Stimulated activated CD4-positive, alpha-beta T cell treated with anti-CD3 and anti-CD28 coated beads, Interleukin-15, amount 100 ng/mL, for 24 hours (primary cell): Measurements from ENCODE around the gene PRR12.

Experiments
- DNase-seq: peaks from one replicate; pipeline ENCODE4 v3.0.0-alpha.2; 2020

PRR12 gene, protein sequence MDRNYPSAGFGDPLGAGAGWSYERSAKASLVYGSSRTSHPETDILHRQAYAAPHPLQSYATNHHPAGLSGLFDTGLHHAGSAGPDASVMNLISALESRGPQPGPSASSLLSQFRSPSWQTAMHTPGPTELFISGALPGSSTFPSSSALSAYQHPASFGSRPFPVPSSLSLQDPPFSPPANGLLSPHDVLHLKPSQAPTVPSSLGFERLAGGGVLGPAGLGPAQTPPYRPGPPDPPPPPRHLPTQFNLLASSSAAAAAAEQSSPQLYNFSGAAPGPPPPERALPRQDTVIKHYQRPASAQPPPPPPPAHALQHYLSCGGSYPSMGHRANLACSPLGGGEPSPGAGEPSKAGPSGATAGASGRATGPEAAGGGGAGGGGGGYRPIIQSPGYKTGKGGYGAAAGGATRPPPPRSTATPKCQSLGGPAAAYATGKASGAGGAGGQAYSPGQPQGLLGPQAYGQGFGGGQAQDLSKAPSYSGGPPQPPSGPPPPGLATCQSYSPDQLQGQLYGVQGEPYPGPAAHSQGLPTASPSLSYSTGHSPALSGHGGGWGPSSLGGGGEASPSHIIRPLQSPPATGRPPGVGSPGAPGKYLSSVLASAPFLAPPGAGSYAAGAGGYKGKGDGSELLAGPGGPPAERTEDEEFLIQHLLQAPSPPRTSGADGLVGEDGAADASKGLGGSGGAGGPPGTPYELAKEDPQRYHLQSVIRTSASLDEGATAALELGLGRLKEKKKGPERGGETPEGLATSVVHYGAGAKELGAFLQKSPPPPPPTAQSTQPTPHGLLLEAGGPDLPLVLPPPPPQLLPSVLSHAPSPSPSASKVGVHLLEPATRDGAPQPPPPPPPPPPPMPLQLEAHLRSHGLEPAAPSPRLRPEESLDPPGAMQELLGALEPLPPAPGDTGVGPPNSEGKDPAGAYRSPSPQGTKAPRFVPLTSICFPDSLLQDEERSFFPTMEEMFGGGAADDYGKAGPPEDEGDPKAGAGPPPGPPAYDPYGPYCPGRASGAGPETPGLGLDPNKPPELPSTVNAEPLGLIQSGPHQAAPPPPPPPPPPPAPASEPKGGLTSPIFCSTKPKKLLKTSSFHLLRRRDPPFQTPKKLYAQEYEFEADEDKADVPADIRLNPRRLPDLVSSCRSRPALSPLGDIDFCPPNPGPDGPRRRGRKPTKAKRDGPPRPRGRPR (N-terminal part only)

DNA sequence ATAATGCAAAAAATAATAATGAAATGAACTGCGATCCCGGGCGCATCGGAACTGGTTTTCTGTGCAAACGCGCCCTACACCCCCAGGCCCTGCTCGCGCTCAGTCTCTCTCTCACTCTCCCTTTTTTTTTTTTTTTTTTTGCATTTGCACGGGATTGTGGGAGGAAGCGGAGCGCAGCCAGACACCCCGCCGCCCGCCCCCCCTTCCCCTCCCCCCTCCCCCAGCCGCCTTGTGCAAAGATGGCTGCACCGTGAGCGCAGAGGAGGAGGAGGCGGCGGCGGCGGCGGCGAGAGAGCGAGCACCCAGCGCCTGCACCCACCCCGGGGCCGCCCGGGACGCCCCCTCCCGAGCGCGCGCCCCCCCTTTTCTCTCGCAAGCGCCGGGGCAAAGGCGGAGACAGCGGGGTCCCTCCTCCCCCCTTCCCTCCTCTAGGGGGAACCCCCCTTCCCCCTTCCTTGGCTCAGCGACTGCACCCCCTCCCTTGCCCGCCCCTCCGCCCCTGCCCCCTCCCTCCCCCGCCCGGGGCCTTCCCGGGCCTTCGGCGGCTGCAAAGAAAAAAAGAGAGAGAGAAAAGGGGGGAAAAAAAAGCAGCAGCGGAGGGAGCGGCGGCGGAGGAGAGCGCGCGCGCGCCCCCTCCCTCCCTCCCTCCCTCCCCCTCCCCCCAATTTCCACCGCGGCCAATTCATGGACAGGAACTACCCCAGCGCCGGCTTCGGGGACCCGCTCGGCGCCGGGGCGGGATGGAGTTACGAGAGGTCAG, at the start of gene PRR12:
Gene PRR12 (plus strand): TSS at position 212 of the 760 bp plus-strand sequence. CDS start 473 bp downstream, at position 685.
- peak; percentile 80 for DNase-seq

DNA sequence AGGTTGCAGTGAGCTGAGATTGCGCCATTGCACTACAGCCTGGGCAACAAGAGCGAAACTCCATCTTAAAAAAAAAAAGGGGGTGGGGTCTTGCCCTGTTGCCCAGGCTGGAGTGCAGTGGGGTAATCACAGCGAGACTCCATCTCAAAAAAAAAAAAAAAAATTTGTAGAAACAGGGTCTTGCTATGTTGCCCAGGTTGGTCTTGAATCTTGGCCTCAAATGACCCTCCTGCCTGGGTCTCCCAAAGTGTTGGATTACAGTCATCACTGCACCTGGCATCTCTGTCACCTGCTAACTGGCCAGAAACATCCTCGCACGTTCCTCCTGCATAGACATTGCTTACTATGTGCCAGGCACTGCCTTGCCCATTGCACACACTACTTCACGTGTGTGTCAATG, 49.1 kb upstream of the PRR12 start:
- no peak for DNase-seq

DNA sequence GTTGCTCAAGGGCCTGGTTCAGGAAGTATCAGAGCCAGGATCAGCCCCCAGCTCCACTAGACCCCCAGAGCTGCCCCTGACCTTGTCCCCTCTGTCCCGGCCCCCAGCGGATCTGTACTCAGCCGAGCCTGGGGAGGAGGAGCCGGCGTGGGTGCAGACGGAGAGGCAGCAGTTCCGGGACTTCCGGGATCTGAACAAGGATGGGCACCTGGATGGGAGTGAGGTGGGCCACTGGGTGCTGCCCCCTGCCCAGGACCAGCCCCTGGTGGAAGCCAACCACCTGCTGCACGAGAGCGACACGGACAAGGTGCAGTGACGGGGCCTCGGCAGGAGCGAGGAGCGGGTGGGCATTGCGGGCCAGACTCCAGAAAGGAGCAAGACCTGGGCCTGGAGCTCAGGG, 48.5 kb upstream of the PRR12 start:
- DNase-seq: no peak

DNA sequence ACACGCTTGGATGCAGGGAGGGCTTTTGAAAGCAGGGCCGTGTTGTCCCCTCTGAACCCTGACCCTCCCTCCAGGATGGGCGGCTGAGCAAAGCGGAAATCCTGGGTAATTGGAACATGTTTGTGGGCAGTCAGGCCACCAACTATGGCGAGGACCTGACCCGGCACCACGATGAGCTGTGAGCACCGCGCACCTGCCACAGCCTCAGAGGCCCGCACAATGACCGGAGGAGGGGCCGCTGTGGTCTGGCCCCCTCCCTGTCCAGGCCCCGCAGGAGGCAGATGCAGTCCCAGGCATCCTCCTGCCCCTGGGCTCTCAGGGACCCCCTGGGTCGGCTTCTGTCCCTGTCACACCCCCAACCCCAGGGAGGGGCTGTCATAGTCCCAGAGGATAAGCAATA, 48.0 kb upstream of the PRR12 start:
- DNase-seq: no peak

DNA sequence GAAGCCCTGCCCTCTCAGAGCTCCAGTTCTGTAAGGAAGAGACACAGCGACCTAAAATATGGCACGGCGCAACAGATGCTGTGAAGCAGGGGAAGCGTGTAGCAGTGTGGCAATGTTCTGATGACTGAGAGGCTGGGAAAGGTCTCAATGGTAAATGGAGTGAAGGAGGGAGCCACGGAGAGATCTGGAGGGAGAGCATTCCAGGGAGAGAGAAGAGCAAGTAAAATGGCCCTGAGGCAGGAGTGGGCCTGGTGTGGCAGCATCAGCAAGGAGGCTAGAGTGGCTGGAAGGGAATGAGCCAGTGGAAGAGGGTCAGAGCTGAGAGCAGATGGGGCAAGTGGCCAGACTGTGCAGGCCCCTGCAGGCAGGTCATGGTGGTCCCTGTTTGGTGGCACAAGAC, 46.8 kb upstream of the PRR12 start:
- DNase-seq: no peak

DNA sequence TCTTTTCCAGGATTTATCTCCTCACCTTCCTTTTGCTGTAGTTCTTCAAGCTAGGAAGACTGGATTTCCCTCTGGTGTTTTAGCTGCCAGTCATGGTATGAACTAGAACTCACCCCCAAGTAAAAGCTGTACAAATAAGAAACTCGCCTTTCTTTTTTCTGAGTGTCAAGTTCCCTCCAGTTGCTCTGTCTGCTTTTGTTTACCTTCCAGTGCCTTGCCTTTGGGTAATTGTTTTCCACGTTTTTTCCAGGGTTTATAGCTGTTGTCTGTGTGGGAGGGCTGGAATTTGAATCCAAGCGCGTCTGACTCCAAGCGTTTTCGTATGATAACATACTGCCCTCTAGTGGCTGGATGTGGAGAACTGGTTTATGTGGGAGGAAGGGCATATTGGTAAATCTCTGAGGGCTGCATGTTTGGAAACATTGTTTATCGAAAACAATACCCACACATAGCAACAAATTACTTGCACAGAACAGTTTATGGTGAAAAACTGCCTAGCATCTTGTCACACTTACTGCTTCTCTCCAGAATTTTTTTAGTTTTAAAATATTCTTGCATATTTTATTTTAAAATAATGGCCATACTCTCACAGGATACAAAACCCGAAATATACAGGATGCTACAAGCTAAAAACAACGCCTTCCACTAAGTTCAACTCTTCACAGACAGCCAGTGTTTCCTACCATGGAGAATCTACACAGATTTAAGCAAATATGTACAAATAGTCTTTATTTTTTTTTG, 44.0 kb upstream of the PRR12 start:
- DNase-seq: peak; percentile 74

DNA sequence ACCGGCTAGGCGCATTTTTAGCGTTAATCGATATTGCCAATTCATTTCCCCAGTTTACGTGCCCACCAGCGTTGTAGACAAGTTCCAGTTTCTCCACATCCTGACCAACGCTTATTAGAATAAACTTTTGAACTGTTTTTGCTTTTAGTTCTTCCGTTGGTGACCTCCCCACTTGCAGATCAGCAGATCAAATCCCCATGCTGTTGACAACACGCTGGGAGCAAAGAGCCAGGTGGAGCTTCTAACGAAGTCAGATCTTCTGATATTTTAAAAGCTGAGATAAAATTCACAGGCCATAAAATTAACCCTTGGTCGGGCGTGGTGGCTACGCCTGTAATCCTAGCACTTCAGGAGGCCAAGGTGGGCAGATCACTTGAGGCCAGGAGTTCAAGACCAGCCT, 41.9 kb upstream of the PRR12 start:
- DNase-seq: no peak

DNA sequence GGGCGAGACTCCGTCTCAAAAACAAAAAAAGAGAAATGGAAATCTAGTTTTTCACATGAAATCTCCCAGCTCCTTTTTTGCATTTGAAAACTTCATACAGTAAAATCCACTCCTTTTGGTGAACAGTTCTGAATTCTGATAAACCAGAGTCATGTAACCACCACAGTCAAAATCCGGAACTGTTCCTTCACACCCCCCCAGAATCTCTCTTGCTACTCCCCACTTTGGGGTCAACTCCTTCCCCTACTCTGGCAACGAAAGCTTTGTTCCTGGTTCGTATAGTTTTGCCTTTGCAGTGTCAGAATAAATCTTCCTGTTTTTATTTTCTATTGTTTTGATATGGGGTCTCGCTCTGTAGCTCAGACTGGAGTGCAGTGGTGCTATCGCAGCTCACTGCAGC, 39.5 kb upstream of the PRR12 start:
- DNase-seq: no peak

DNA sequence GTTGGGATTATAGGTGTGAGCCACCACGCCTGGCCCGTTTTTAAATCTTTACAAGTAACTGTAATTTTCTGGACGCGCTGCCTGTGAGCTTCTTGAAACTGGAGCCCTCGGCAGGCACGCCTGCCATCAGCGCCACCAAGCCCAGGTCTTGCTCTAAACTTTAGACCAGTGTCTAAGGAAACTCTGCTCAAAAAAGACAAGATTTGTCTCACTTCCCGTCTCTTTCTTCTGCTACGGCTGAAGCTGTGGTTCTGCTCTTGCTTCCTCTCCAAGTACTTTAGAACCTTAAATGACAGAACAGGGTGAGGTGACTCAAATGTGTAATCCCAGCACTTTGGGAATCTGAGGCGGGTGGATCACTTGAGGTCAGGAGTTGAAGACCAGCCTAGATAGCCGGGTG, 38.2 kb upstream of the PRR12 start:
- DNase-seq: peak; percentile 33

DNA sequence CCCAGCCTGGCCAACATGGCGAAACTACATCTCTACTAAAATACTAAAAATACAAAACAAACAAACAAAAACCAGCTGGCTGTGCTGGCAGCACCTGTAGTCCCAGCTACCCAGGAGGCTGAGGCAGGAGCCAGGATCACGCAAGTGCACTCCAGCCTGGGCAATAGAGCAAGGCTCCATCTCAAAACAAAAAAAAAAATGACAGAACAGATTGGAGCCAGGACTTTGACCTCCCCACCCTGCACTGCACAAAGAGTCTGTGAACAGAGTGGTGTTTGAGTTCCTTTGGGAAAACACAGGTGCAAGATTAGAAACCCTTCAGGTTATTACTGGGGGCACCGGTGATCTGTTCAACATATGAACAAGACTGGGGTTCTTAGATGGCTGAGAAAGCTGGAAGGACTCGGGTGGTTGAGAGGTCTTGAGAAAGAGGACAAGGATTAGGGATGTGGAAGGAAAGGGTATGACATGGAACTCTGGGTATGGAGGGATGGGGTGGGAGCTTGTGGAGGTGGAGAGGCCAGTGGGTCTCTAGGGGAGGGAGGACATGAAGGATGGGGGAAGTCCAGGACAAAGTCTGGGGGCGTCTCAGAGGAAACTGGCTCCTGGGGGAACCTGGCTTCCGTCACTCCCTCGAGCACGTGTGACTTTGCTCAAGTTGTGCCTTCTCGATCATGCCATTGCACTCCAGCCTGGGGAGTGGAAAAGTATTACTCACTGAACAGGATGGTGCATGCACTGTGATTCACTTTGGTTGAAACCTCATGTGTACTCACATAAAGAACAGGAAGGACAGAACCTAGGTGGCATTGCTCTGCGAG, 37.3 kb upstream of the PRR12 start:
- DNase-seq: peak; percentile 77

DNA sequence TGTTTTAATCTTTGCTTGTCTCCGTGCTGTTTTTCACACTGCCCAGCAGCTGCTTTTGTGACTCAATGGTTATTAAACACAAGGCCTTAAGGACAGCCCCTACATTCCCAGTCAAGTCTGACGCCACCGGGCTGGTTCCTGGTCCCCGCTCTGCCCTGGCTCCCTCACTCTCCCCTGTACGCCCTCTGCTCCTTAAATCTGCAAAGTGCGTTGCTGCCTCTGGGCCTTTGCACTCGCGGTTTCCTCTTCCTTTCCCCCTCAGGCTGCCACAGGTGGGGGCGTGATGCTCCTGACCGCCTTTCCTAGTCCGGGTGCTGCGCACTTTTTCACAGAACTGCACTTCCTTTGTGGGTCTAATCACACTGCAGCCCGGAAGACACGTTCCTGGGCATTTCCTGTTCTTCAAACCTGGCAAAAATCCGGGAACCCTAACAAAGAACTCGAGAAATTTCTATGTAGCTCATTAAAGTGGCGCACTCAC, 36.2 kb upstream of the PRR12 start:
- DNase-seq: peak; percentile 71

DNA sequence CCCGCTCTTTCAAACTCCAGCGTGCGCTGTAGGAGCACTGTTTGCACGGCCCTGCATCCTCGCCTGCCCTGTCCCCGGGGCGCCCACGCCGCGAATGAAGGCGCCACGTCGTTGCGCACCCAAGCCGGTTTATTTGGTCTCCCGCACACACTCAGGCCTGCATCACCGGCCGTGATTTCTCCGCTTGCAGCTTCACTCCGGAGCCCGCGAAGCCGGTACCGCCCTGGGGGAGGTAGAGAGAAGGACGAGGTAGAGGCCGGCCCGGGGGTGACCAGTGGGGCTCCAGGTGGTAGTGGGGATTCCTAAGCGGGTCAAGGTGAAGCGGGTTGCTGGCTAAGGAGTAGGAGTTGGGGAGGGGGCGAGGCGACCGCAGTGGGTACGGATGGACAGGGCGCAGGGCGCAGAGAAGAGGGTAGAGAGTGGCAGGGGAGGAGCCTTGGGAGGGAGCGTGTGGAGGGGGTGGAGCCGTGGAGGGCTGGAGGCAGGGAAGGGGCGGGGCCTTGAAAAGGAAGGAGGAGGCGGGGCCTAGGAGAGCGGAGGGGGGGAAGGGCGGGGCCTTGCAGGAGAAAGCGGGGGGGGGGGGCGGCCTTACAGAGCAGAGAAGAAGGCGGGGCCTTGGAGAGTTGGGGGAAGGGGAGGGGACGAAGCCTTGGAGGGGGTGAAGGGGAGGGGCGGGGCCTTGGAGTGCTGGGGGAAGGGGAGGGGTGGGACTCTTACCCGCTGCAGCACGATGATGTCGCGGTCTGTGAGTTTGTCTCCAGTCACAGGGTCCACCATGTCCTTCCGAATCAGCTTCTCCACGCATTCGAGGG, 35.2 kb upstream of the PRR12 start:
- peak; percentile 88 for DNase-seq

DNA sequence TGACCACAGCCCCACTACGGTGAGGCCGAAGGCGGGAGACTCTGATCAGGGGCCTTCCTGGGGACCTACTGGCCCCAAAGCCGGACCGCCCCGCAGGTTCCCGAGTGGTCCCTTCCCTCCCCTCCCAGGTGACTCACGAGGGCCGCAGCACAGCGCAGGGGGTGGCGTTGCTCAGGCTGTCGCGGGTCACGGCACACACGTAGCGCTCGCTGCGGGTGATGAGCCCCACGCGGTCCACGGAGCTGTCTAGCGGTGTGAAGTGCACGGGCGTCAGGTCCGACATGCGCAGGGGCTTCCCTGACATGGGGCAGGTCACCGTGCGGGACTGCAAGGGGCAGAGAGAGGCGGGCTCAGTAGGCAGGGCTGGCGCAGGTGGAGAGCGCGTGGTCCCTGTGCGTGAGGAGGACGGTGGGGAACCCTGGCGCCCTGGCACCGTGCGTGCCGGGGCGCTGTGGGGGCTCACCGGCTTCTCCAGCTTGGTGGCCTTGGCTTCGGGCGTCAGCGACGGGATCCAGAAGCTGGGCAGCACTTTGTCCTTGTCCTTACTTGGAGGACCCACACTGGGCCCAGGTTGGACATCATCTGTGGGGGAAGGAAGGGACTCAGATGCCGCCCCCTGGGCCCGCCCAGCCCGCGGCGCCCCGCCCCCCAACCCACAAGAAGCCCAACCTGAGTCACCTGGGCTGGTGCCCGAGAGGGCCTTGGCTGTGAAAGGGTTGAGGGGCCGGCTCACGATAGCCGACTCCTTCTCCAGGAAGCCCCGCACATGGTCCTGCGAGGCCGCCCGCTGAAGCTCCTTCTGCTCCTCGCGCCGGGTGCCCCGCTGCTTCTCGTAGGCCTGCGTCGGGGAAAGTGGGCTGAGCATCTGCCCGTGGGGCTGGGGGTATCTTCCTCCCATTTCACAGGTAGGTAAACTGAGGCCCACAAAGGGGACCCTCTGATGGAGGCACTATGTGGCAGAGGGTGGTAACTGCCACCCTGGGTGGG, 34.3 kb upstream of the PRR12 start:
- DNase-seq: peak; percentile 55

DNA sequence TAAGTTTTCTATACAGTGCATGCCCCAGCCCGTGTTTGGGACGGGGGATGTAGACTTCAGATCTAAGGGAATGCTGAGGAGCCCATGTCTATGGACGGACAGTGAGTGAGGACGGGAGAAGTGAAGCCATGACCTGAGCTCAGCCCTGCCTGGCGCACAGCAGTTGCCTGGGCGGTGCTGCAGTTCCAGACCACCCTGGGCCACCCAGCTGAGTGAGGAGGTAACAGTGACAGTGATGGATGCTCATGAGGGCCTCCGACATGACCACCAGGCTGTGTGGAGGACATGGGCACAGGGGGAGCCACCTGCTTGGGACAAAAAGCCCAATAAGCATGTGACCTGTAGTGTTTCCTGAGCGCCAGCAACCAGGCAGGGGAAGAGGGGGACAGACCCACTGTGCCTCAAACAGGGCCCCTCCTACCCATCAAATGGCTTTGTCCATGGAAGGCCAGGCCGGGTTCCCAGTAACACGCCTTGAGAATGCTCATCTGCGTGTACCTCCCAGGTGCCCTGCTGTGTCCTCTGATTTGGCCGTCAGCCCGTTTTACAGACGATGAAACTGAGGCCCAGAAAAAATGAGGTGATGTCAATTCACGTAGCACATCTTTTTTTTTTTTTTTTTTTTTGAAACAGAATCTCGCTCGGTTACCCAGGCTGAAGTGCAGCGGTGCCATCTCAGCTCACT, 33.2 kb upstream of the PRR12 start:
- no peak for DNase-seq

DNA sequence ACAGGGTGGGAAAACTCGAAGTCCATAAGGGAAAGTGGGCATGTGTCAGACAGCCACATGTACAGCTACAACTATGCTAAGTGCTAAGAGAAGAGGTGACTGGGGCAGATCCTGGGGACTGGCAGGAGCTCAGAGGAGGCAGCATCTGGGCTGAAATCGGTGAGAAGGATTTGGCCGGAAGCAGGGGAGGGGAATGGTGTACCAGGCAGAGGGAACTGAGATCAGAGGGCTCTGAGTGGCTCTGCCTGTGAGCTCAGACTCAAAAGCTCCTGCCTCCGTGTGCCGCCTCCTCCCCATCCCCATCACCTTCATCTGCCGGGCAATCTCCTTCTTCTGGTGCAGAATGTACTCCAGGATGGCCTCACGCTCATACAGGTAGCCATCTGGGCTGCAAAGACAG, 32.4 kb upstream of the PRR12 start:
- DNase-seq: peak; percentile 62

DNA sequence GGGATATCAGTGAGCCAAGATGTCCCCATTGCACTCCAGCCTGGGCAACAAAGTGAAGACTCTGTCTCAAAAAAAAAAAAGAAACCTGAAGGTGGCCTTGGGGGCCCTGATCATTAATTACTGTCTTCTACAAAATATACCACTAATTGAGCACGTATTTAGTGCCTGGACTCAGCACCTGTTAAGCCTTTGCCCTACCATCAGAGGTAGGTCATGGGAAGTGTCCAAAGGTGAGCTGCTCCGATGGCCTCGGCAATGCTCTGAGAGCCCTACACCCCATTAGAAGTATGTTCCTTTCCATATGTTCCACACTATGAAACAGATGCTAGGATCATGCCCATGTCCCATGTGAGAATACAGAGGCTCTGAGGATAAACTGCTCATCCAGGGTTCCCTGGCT, 31.5 kb upstream of the PRR12 start:
- no peak for DNase-seq

DNA sequence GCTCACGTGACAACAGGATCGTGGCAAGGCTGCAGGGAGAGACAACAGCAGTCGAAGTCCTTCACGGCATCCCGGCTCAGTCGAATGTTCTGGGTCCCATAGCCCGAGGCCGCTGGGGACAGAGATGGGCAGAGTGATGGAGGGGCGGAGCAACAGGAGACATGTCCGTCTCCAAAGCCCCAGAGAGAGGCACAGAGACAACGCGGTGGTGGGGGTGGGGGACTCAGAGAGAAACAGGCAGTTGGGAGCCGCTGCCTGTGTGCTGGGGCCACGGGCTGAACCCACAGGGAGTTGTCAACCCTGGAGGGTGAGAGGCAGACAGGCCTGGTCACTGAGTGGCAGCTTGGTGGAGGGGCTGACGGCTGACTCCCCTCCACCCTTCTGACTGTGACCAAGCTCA, 31.1 kb upstream of the PRR12 start:
- peak; percentile 38 for DNase-seq

DNA sequence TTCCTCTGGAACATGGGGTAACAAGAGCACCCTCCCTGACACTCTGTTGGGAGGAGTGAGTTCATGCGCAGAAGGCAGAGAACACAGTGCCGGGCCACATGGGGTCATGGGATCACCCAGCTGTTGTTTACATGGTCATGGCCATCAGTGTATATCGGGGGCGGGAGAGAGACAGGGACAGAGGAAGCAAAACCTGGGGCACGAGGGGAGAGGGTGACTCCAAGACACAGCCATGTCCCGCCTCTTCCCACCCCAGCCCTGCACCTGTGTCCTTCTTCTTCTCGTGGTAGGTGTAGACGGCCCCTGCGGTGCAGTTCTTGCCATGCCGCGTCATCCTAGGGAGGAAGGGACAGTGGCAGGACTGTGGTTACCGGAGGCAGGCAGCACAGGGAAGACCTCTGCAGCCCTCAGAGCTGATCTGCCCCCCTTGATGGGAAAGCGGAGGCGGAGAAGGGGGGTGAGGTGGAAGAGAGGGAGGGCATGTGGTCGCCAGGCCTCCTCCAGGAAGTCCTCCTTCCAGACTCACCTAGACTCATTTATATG, 30.6 kb upstream of the PRR12 start:
- DNase-seq: peak; percentile 49
